GM12878 (cell line): Measurements from ENCODE around the gene RINT1. TPM values are rescaled to one million over a fixed set of nuclear protein-coding genes. Genes with fewer than 3 reads are reported as not detected.
A peak's percentile ranks its signal among the peaks of the same experiment; 100 is the strongest.

ENCODE experiments used
- ASH2L ChIP-seq: fragments of 300-600, 200-600 bp; sonication (generic); IDR thresholded peaks from 2 replicates; pipeline ENCODE4 v1.6.1; 2017; ENCODE audit warnings: low read depth, mild to moderate bottlenecking, borderline replicate concordance
- CHD2 ChIP-seq: IDR thresholded peaks from 2 replicates; pipeline ENCODE4 v1.6.1; 2011; ENCODE audit warnings: low read depth, low read length, improper control_type of control experiment, borderline replicate concordance
- CHD4 ChIP-seq: fragments of 200-600 bp; sonication (generic); IDR thresholded peaks from 2 replicates; pipeline ENCODE4 v1.6.1; 2016; ENCODE audit warnings: mild to moderate bottlenecking
- IKZF2 ChIP-seq, 2 experiments: fragments of 450-650 bp; IDR thresholded peaks; 2 replicates each; pipeline ENCODE4 v1.6.1; 2017; ENCODE audit warnings: mild to moderate bottlenecking in 2 of 2, moderate library complexity in 2 of 2
- LARP7 ChIP-seq: fragments of 450-650 bp; IDR thresholded peaks from 2 replicates; pipeline ENCODE4 v1.6.1; 2017; ENCODE audit warnings: mild to moderate bottlenecking
- MYB ChIP-seq: fragments of 150-350 bp; IDR thresholded peaks from 2 replicates; pipeline ENCODE4 v1.6.1; 2014; ENCODE audit warnings: mild to moderate bottlenecking, low read depth, low read length, borderline replicate concordance
- POLR2A ChIP-seq: IDR thresholded peaks from 2 replicates; pipeline ENCODE4 v1.6.1; 2011; ENCODE audit warnings: low read depth, mild to moderate bottlenecking, low read length
- POLR2AphosphoS2 ChIP-seq: IDR thresholded peaks from 2 replicates; pipeline ENCODE4 v1.6.1; 2011; ENCODE audit warnings: low read depth, mild to moderate bottlenecking, low read length, improper control_type of control experiment, moderate library complexity
- SIX5 ChIP-seq: IDR thresholded peaks from 2 replicates; pipeline ENCODE4 v1.6.1; 2011; ENCODE audit warnings: mild to moderate bottlenecking, low read depth, low read length, moderate library complexity; ENCODE audit not compliant: severe bottlenecking
- SP1 ChIP-seq: IDR thresholded peaks from one replicate; pipeline ENCODE4 v1.6.1; 2011; ENCODE audit warnings: low read depth, low read length
- SUPT20H ChIP-seq: IDR thresholded peaks from 2 replicates; pipeline ENCODE4 v1.6.1; 2011; ENCODE audit warnings: low read depth, mild to moderate bottlenecking, low read length, moderate library complexity, borderline replicate concordance; ENCODE audit not compliant: control insufficient read depth
- ZNF622 ChIP-seq: fragments of 450-650 bp; IDR thresholded peaks from 2 replicates; pipeline ENCODE4 v1.6.1; 2017; ENCODE audit warnings: mild to moderate bottlenecking, inconsistent platforms
- polyA plus RNA-seq, 11 experiments: library from polyadenylated mRNA; depleted of rRNA in 4 of 11; unstranded in 6 of 11; stranded (reverse) in 5 of 11; fragments of >200 nt; fragmentation: Nextera tagmentation in 4 of 11; fragmentation: Illumina TruSeq in 1 of 11; extraction: Ambion mirVana in 4 of 11; extraction: Trizol in 1 of 11; gene quantifications; 1 replicate in 1 of 11; 2 replicates in 10 of 11; pipeline versions ENCODE4 v1.2.1 to v1.2.3, GENCODE V29; 2011 to 2016; ENCODE audit warnings: inconsistent platforms in 2 of 11, missing spikeins in 2 of 11, low read depth in 1 of 11
- total RNA-seq, 4 experiments: library from RNA; depleted of rRNA in 3 of 4; stranded (reverse); fragments of >200 nt in 3 of 4; fragmentation: Illumina TruSeq in 1 of 4; extraction: Trizol in 1 of 4; gene quantifications; 2 replicates each; pipeline versions ENCODE4 v1.2.1 to v1.2.3, GENCODE V29; 2013 to 2021
- TF ChIP-seq, protein P1 (sequence below): fragments of 450-650 bp; IDR thresholded peaks from 2 replicates; pipeline ENCODE4 v1.6.1; 2017; ENCODE audit warnings: mild to moderate bottlenecking, low read depth, inconsistent platforms; ENCODE audit not compliant: poor library complexity, severe bottlenecking
- TF ChIP-seq, protein P2 (sequence below): fragments of 450-650 bp; IDR thresholded peaks from 2 replicates; pipeline ENCODE4 v1.6.1; 2017; ENCODE audit warnings: borderline replicate concordance
- TF ChIP-seq, protein P3 (sequence below): fragments of 450-650 bp; IDR thresholded peaks from 2 replicates; pipeline ENCODE4 v1.6.1; 2016; ENCODE audit warnings: mild to moderate bottlenecking
- TF ChIP-seq, protein P4 (sequence below): IDR thresholded peaks from 2 replicates; pipeline ENCODE4 v1.6.1; 2012; ENCODE audit warnings: improper control_type of control experiment, low read depth, low read length; ENCODE audit not compliant: insufficient replicate concordance
- TF ChIP-seq, protein P5 (sequence below): IDR thresholded peaks from 2 replicates; pipeline ENCODE4 v1.6.1; 2012; ENCODE audit warnings: low read length, inconsistent platforms

RINT1 gene
- total and polyA plus RNA-seq, 10 of the 15 experiments (the other 5 are each of a cell fraction or from before 2014, with no cell fraction given) = 6.7 to 32.3 (median 17.3) TPM

DNA sequence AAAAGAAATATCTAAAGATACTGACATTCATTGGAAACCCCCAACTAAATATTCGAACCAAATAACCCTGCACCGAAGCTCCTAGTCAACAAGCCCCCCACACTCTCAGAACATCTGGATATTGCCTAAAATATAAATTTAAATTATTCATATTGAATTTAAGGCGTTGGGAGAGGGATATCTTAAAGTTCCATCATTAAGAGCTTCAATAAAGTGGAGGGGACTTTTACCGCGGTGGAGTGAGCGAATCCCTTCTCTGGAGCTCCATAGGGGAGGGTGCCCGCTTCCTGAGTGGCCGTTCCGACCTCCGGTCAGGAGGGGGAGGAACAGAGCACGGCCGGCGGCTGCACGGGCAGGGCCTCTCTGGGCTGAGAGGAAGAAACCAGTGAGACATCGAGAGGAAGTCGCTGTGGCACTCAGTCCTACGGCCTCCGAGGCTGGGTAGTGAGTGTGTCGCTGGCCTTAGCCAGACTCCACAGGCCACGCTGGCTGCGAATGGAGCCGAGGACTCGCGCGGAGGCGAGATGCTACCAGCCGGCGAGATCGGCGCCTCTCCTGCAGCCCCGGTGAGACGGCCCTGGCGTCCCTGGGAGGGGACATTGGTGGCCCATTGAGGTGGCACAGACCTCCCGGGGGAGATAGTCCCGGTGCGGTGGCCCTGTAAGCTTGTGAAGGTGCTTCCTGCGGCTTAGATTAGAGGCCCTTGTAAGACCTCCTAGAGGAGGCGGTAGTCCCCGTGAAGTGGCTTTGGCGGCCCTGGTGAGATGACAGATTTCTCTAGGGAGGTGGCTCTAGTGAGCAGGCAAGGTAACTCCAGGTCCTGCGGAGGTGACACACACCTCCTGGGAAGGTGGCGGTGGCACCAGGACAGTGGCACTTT lies at the start of gene RINT1 (continued):
- TF ChIP-seq, protein P1, sequence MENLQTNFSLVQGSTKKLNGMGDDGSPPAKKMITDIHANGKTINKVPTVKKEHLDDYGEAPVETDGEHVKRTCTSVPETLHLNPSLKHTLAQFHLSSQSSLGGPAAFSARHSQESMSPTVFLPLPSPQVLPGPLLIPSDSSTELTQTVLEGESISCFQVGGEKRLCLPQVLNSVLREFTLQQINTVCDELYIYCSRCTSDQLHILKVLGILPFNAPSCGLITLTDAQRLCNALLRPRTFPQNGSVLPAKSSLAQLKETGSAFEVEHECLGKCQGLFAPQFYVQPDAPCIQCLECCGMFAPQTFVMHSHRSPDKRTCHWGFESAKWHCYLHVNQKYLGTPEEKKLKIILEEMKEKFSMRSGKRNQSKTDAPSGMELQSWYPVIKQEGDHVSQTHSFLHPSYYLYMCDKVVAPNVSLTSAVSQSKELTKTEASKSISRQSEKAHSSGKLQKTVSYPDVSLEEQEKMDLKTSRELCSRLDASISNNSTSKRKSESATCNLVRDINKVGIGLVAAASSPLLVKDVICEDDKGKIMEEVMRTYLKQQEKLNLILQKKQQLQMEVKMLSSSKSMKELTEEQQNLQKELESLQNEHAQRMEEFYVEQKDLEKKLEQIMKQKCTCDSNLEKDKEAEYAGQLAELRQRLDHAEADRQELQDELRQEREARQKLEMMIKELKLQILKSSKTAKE = no peak
- TF ChIP-seq CHD2 (0 out of 2 replicates have a peak, but pooled peaks have one; percentile 61), SUPT20H (no peak), POLR2AphosphoS2 (peak; percentile 95), SIX5 (peak; percentile 30), POLR2A (peak; percentile 100), ASH2L (0 out of 2 replicates have a peak, but pooled peaks have one; percentile 53), ZNF622 (no peak), LARP7 (peak; percentile 93), CHD4 (no peak), SP1 (peak; percentile 61), MYB (0 out of 2 replicates have a peak, but pooled peaks have one; percentile 29), IKZF2 (IDR thresholded peaks at IDR 0.05) (no peak; a peak in 2 of 4 replicates)
- TF ChIP-seq, protein P2, sequence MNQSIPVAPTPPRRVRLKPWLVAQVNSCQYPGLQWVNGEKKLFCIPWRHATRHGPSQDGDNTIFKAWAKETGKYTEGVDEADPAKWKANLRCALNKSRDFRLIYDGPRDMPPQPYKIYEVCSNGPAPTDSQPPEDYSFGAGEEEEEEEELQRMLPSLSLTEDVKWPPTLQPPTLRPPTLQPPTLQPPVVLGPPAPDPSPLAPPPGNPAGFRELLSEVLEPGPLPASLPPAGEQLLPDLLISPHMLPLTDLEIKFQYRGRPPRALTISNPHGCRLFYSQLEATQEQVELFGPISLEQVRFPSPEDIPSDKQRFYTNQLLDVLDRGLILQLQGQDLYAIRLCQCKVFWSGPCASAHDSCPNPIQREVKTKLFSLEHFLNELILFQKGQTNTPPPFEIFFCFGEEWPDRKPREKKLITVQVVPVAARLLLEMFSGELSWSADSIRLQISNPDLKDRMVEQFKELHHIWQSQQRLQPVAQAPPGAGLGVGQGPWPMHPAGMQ = no peak
- TF ChIP-seq, protein P3, sequence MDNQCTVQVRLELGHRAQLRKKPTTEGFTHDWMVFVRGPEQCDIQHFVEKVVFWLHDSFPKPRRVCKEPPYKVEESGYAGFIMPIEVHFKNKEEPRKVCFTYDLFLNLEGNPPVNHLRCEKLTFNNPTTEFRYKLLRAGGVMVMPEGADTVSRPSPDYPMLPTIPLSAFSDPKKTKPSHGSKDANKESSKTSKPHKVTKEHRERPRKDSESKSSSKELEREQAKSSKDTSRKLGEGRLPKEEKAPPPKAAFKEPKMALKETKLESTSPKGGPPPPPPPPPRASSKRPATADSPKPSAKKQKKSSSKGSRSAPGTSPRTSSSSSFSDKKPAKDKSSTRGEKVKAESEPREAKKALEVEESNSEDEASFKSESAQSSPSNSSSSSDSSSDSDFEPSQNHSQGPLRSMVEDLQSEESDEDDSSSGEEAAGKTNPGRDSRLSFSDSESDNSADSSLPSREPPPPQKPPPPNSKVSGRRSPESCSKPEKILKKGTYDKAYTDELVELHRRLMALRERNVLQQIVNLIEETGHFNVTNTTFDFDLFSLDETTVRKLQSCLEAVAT = peak; percentile 81
- TF ChIP-seq, protein P4, sequence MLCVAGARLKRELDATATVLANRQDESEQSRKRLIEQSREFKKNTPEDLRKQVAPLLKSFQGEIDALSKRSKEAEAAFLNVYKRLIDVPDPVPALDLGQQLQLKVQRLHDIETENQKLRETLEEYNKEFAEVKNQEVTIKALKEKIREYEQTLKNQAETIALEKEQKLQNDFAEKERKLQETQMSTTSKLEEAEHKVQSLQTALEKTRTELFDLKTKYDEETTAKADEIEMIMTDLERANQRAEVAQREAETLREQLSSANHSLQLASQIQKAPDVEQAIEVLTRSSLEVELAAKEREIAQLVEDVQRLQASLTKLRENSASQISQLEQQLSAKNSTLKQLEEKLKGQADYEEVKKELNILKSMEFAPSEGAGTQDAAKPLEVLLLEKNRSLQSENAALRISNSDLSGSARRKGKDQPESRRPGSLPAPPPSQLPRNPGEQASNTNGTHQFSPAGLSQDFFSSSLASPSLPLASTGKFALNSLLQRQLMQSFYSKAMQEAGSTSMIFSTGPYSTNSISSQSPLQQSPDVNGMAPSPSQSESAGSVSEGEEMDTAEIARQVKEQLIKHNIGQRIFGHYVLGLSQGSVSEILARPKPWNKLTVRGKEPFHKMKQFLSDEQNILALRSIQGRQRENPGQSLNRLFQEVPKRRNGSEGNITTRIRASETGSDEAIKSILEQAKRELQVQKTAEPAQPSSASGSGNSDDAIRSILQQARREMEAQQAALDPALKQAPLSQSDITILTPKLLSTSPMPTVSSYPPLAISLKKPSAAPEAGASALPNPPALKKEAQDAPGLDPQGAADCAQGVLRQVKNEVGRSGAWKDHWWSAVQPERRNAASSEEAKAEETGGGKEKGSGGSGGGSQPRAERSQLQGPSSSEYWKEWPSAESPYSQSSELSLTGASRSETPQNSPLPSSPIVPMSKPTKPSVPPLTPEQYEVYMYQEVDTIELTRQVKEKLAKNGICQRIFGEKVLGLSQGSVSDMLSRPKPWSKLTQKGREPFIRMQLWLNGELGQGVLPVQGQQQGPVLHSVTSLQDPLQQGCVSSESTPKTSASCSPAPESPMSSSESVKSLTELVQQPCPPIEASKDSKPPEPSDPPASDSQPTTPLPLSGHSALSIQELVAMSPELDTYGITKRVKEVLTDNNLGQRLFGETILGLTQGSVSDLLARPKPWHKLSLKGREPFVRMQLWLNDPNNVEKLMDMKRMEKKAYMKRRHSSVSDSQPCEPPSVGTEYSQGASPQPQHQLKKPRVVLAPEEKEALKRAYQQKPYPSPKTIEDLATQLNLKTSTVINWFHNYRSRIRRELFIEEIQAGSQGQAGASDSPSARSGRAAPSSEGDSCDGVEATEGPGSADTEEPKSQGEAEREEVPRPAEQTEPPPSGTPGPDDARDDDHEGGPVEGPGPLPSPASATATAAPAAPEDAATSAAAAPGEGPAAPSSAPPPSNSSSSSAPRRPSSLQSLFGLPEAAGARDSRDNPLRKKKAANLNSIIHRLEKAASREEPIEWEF = peak; percentile 59
- TF ChIP-seq, protein P5, sequence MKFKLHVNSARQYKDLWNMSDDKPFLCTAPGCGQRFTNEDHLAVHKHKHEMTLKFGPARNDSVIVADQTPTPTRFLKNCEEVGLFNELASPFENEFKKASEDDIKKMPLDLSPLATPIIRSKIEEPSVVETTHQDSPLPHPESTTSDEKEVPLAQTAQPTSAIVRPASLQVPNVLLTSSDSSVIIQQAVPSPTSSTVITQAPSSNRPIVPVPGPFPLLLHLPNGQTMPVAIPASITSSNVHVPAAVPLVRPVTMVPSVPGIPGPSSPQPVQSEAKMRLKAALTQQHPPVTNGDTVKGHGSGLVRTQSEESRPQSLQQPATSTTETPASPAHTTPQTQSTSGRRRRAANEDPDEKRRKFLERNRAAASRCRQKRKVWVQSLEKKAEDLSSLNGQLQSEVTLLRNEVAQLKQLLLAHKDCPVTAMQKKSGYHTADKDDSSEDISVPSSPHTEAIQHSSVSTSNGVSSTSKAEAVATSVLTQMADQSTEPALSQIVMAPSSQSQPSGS = no peak
